Prostate gland (tissue), 2 donors: ENCODE data around the gene SPACA4.

ENCODE experiments used
- CTCF ChIP-seq, 4 experiments: fragments of 200-600 bp in 2 of 4; fragments of 450-650 bp in 2 of 4; sonication (generic) in 2 of 4; IDR thresholded peaks; 1 replicate in 3 of 4; 2 replicates in 1 of 4; pipeline ENCODE4 v1.5.1; 2016 to 2019; ENCODE audit warnings: antibody characterized with exemption in 4 of 4, mild to moderate bottlenecking in 2 of 4, moderate library complexity in 2 of 4
- POLR2AphosphoS5 ChIP-seq: sonication (generic); formaldehyde crosslinking; IDR thresholded peaks from one replicate; pipeline ENCODE4 v1.6.1; 2017; ENCODE audit warnings: antibody characterized with exemption

- TF ChIP-seq POLR2AphosphoS5, result peak; percentile 99
- peak in 1 of 4 experiments; percentile 26 for TF ChIP-seq CTCF (IDR thresholded peaks at IDR 0.05)
Measured at GRCh38 chr19:48634424-48635262, 28.1 kb downstream of the SPACA4 start.
